Muscle of leg (tissue), 11 donors: ENCODE measurements around the gene CLK2. TPM values are rescaled to one million over a fixed set of nuclear protein-coding genes. Genes with fewer than 3 reads are reported as not detected.
"Not testable (repeated sequence)": the region's sequence is repeated elsewhere in the genome, so short reads cannot be mapped to it uniquely, and the experiment has no call there.

Experiments used
- DNase-seq: peaks from one replicate; pipeline ENCODE4 v3.0.0; 2013
- H3K27ac ChIP-seq: one replicate; pipeline ENCODE4 v1.5.1; 2013; ENCODE audit warnings: mild to moderate bottlenecking, low read length, control low read depth
- H3K27me3 ChIP-seq: one replicate; pipeline ENCODE4 v1.6.1; 2013; ENCODE audit warnings: low read length; ENCODE audit not compliant: control insufficient read depth, insufficient read depth
- H3K36me3 ChIP-seq: one replicate; pipeline ENCODE4 v1.6.1; 2013; ENCODE audit warnings: low read length; ENCODE audit not compliant: control insufficient read depth, insufficient read depth
- H3K4me1 ChIP-seq: one replicate; pipeline ENCODE4 v1.6.1; 2013; ENCODE audit warnings: low read length; ENCODE audit not compliant: control insufficient read depth, insufficient read depth
- H3K4me3 ChIP-seq: one replicate; pipeline ENCODE4 v1.5.1; 2013; ENCODE audit warnings: low read length, control low read depth
- H3K9me3 ChIP-seq: replicated peaks from 2 replicates; pipeline ENCODE4 v1.6.1; 2013; ENCODE audit warnings: low read depth, low read length; ENCODE audit not compliant: control insufficient read depth
- WGBS: methylation state at CpG from one replicate; pipeline ENCODE4 v1.1.5; 2013; ENCODE audit warnings: missing lambda C conversion rate; ENCODE audit not compliant: insufficient coverage; 5-methylcytosine and 5-hydroxymethylcytosine counted together
- polyA plus RNA-seq, 8 donors: library from polyadenylated mRNA; unstranded; fragments of 120-200 nt; gene quantifications; one replicate each; pipeline versions ENCODE4 v1.2.1 to v1.2.3, GENCODE V29; 2013; ENCODE audit warnings: inconsistent platforms in 1 of 8, low replicate concordance in 1 of 8; ENCODE audit not compliant: insufficient read length in 8 of 8, insufficient read depth in 1 of 8
- total RNA-seq: library from RNA; stranded (reverse); fragments of 120-200 nt; gene quantifications from one replicate; pipeline ENCODE4 v1.2.4, GENCODE V29; 2013

The CLK2 gene
- total and polyA plus RNA-seq, 9 donors: 26.1 to 50.9 (median 42.2) TPM

GRCh38 chr1:155227261-155228095, 45.8 kb downstream of the CLK2 start:
- no peaks in the 10 kb centered on the region for H3K9me3 ChIP-seq
- peak; percentile 100 for DNase-seq
- H3K36me3 ChIP-seq: peaks cover 3% of the 10 kb centered on the region
- H3K4me1 ChIP-seq: peaks cover 26% of the 10 kb centered on the region
- peak overlapping the region; percentile 96 for H3K27ac ChIP-seq
- no peaks in the 10 kb centered on the region for H3K27me3 ChIP-seq
- peak overlapping the region; percentile 71 for H3K4me3 ChIP-seq
- 0% methylated on average over 17 of the region's 42 CpGs for WGBS

DNA sequence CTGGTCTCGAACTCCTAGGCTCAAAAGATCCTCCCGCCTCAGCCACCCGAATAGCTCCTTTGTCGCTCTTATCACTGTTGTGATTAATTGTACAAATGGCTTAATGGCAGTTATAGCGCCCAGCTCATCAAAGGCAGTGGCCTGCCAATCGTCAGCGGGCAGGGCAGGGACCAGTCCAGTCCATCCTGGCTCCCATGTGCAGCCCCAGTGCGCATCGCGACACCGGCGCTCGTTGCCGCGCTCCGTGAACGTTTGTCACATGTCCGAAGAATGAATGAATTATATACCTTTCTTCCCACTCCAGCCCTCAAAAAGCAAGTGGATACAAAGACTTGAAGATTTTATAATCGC, 46.4 kb downstream of the CLK2 start:
- peak overlapping the region; percentile 71 for H3K4me3 ChIP-seq
- 0% methylated on average over 3 of the region's 19 CpGs for WGBS
- DNase-seq: peak; percentile 68
- H3K27ac ChIP-seq: peak overlapping the region; percentile 95
- peaks cover 3% of the 10 kb centered on the region for H3K36me3 ChIP-seq
- H3K27me3 ChIP-seq: no peaks in the 10 kb centered on the region
- H3K4me1 ChIP-seq: peaks cover 22% of the 10 kb centered on the region
- no peaks in the 10 kb centered on the region for H3K9me3 ChIP-seq

DNA sequence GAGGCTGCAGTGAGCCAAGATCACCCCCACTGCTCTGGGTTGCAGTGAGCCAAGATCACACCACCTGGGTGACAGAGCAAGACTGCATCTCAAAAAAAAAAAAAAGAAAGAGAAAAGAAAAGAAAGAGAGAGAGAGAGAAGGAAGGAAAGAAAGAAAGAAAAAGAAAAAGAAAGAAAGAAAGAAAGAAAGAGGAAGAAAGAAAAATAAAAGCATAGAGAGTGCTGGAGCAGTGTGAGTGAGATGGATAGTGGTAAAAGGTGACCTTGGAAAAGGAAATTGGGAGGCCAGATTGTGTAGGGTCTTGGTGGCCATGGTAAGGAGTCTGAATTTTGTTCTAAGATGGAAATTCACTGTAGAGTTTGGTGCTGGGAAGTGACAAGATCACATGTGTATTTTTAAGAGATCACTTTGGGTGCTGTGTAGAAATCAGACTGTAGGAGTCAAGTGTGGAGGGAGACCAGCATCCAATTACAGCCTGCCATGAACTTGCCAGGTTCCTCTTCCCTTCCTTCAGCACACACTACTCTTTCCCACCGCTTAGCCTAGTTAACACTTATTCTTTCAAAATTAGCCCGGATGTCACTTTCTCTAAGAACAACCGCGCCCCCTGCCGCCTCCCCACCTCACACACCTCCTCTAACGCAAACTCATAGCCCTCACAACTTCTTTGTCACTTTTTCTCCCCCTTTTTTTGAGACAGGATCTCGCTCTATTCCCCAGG, 47.0 kb downstream of the CLK2 start:
- peaks cover 19% of the 10 kb centered on the region for H3K4me1 ChIP-seq
- DNase-seq: peak; percentile 90
- 0% methylated on average over 6 of the region's 7 CpGs for WGBS
- H3K27ac ChIP-seq: peak overlapping the region; percentile 95
- H3K36me3 ChIP-seq: peaks cover 3% of the 10 kb centered on the region
- peak overlapping the region; percentile 71 for H3K4me3 ChIP-seq
- no peaks in the 10 kb centered on the region for H3K27me3 ChIP-seq
- no peaks in the 10 kb centered on the region for H3K9me3 ChIP-seq

DNA sequence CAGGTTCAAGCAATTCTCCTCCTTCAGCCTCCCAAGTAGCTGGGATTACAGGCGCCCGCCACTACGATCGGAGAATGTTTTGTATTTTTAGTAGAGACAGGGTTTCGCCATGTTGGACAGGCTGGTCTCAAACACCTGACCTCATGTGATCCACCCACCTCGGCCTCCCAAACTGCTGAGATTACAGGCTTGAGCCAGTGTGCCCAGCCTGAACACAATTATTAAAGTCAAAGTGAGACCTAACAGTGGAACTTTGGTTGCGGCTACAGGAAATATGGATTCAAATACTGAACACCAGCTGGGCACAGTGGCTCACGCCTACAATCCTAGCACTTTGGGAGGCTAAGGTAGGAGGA, 47.9 kb downstream of the CLK2 start:
- peaks cover 19% of the 10 kb centered on the region for H3K4me1 ChIP-seq
- H3K36me3 ChIP-seq, H3K9me3 ChIP-seq, H3K4me3 ChIP-seq, DNase-seq, H3K27me3 ChIP-seq, H3K27ac ChIP-seq: not testable (repeated sequence)
- WGBS: 94% methylated on average over 3 of the region's 8 CpGs

- 85% methylated on average over 5 of the region's 7 CpGs for WGBS
- Histone ChIP-seq H3K4me1 (peaks cover 18% of the 10 kb centered on the region), H3K9me3 (no peaks in the 10 kb centered on the region), H3K4me3 (no peak overlapping the region), H3K27ac (no peak overlapping the region), H3K27me3 (no peaks in the 10 kb centered on the region), H3K36me3 (peaks cover 3% of the 10 kb centered on the region)
- no peak for DNase-seq
These were observed 50.3 kb downstream of the CLK2 start for GRCh38 chr1:155223047-155223446.

DNA sequence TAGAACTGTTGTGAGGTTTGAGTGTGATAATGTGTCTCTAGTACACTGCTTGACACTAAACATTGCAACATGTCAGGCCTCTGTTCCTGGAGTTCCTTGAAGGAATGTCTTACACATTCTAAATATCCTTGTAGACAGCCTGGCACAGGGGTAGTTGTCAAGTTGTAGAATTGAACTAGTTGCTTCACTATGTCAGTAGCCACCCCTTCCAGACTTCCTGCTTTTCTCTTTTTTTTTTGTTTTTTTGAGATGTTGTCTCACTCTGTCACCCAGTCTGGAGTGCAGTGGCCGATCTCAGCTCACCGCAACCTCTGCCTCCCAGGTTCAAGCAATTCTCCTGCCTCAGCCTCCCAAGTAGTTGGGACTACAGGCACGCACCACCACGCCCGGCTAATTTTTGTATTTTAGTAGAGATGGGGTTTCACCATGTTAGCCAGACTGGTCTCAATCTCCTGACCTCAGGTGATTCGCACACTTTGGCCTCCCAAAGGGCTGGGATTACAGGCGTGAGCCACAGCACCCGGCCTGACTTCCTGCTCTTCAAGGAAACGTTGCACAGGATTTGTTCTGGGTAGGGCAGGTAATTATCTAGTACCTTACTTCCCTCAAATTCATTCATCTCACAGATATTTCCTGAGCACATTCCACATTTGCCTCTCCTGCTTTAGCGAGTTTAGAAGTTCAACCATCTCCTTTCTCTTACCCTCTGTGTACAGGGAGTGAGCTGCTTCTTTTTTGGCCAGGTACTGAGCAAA, 52.9 kb downstream of the CLK2 start:
- not testable (repeated sequence) for H3K4me3 ChIP-seq, H3K36me3 ChIP-seq, H3K27ac ChIP-seq, H3K4me1 ChIP-seq, DNase-seq, H3K27me3 ChIP-seq, H3K9me3 ChIP-seq
- WGBS: no CpG with 5 or more reads among the region's 10 CpGs

DNA sequence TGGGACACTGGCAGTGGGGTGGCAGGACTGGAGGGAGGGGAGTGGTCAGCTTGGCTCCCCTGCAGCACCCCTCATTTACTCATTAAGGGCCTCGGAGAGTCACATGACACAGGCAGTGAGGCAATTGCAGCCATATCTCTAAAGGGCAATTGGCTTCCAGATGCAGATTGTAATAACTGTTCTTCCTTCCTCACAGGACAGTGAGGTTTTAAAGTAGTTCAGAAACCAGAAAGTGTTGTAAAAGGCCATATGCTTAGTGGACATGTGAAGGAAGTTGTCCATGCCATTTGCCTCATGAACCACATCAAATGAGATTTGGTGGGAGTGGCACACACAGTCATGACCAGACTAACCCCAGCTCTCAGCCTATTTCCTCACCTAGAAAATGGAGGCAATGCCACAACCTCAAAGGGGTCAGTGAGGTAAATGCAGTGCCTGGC, 53.7 kb downstream of the CLK2 start:
- Histone ChIP-seq H3K36me3 (peaks cover 6% of the 10 kb centered on the region), H3K27me3 (no peaks in the 10 kb centered on the region), H3K9me3 (no peaks in the 10 kb centered on the region), H3K4me3 (no peak overlapping the region), H3K4me1 (no peaks in the 10 kb centered on the region), H3K27ac (no peak overlapping the region)
- WGBS: no CpG with 5 or more reads among the region's 1 CpG
- no peak for DNase-seq

DNA sequence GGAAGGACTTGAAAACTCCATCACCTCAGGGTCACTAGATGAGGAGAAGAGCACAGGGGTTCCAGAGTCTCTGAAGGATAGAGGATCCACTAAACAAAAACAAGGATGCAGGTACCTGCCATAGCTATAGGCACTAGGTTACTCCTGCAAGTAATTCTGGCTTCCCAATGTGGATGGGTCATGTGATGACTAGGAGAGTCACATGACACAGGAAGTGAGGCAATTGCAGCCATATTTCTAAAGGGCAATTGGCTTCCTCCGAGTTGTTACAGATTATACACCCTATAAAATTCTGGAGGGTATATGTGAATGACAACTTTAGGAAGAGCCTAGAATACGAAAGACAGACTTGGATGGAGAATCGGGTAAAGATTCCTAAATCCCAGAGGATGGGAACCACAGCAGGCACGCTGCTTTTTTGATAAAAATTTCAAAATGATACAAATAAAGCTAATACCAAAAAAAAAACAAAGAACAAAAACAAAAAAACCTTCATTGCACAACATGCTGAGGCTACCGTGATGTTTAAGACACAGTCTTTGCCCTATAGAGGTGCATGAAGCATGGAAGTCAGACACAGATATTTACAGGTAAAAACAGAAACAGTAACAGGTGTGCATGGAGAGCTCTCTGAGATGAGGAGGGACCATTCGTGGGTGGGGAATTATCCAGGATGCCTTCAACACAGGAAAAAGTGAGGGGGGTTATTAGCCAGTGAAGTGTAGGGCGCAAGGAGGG, 54.3 kb downstream of the CLK2 start:
- peak; percentile 74 for DNase-seq
- H3K36me3 ChIP-seq: peaks cover 5% of the 10 kb centered on the region
- no peaks in the 10 kb centered on the region for H3K9me3 ChIP-seq
- WGBS: 11% methylated on average over 1 of the region's 7 CpGs
- H3K4me1 ChIP-seq: no peaks in the 10 kb centered on the region
- no peaks in the 10 kb centered on the region for H3K27me3 ChIP-seq
- H3K27ac ChIP-seq: no peak overlapping the region
- no peak overlapping the region for H3K4me3 ChIP-seq

DNA sequence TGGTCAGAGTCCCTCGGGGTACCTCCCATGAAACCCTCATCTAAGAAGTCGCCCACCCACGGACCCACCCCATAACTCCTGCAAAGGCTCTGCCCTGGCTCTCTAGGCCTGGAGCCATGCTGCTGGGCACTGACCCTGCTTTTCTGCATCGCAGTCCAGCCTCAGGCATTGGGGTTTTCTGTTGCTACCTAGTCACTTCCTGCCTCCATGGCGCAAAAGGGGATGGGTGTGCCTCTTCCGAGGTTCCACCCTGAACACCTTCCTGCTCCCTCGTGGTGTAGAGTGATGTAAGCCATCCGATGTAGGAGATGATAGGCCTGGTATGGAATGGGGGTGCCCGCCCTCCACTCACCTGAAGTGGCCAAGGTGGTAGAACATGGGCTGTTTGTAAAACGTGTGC, 58.6 kb downstream of the CLK2 start:
- WGBS: 75% methylated on average over 2 of the region's 10 CpGs
- H3K27me3 ChIP-seq, H3K4me1 ChIP-seq, H3K9me3 ChIP-seq, H3K27ac ChIP-seq, DNase-seq, H3K4me3 ChIP-seq, H3K36me3 ChIP-seq: not testable (repeated sequence)
